Activated B cell treated with CpG ODN at 0.5 μM for 24 hours (primary cell): Measurements from ENCODE around the gene RASSF8. TPM values are rescaled to one million over a fixed set of nuclear protein-coding genes. Genes with fewer than 3 reads are reported as not detected.

Experiments used
- ATAC-seq: fragments of 200-7000 bp; cut with Tn5 transposase; one replicate; pipeline ENCODE4 v1.10.0; 2021; ENCODE audit warnings: low read depth, mild to moderate bottlenecking, moderate library complexity
- CTCF ChIA-PET: fragments of 350-600 bp; sonication (Branson Sonifier 250); formaldehyde crosslinking; loops from one replicate; lab custom pipeline; 2021; ENCODE audit warnings: antibody characterized with exemption; lab: Charles Lee
- POLR2A ChIA-PET: fragments of 350-600 bp; sonication (Branson Sonifier 250); formaldehyde crosslinking; loops from one replicate; lab custom pipeline; 2021; ENCODE audit warnings: antibody characterized with exemption; lab: Charles Lee
- DNase-seq: peaks from one replicate; pipeline ENCODE4 v3.0.0; 2022
- H3K27ac Mint-ChIP-seq: one replicate; pipeline ENCODE4 v1.8.0; 2020; ENCODE audit warnings: mixed read lengths
- H3K27me3 Mint-ChIP-seq: one replicate; pipeline ENCODE4 v1.8.0; 2021; ENCODE audit warnings: mixed read lengths
- H3K36me3 Mint-ChIP-seq: one replicate; pipeline ENCODE4 v1.8.0; 2021; ENCODE audit warnings: low read depth, mixed read lengths
- H3K4me1 Mint-ChIP-seq: one replicate; pipeline ENCODE4 v1.8.0; 2021; ENCODE audit warnings: mixed read lengths
- H3K4me3 Mint-ChIP-seq: one replicate; pipeline ENCODE4 v1.8.0; 2020; ENCODE audit warnings: mild to moderate bottlenecking, mixed read lengths
- H3K9me3 Mint-ChIP-seq: one replicate; pipeline ENCODE4 v1.8.0; 2020; ENCODE audit warnings: mixed read lengths
- intact Hi-C: fragments of 100-400 bp; cut with micrococcal nuclease; formaldehyde crosslinking; loops from one replicate; pipeline ENCODE4 v1.15.1; 2024
- total RNA-seq: library from RNA; stranded (reverse); gene quantifications from 2 replicates; pipeline ENCODE4 v1.2.3, GENCODE V29; 2022
- TF ChIP-seq, protein P1 (sequence below): fragments of 200-600 bp; IDR thresholded peaks from one replicate; pipeline ENCODE4 v1.8.0; 2022; ENCODE audit warnings: antibody characterized with exemption, mild to moderate bottlenecking

The RASSF8 gene
- total RNA-seq, 1 donor from 2014 or later = 0.58 TPM

DNA sequence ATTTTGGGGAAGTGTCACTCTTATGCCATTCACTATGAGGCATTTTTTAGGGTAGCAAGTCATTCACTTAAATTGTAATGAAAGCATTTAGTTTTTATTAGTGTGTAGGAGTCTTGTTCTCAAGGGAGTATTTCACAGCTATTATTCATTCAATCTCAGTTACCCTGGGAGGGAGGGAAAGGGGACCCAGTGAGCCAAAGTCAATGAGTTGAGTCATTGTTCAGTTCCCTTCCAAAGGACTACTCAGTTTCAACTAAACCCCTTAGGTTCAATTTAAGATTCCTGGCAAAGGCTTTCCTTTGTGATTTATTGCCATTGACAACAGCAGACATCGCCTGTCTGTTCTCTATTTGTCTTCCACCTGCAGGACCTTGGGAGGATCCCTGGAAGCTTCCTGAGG is 29.3 kb upstream of the RASSF8 start:
- no peak for ATAC-seq
- TF ChIP-seq, protein P1, sequence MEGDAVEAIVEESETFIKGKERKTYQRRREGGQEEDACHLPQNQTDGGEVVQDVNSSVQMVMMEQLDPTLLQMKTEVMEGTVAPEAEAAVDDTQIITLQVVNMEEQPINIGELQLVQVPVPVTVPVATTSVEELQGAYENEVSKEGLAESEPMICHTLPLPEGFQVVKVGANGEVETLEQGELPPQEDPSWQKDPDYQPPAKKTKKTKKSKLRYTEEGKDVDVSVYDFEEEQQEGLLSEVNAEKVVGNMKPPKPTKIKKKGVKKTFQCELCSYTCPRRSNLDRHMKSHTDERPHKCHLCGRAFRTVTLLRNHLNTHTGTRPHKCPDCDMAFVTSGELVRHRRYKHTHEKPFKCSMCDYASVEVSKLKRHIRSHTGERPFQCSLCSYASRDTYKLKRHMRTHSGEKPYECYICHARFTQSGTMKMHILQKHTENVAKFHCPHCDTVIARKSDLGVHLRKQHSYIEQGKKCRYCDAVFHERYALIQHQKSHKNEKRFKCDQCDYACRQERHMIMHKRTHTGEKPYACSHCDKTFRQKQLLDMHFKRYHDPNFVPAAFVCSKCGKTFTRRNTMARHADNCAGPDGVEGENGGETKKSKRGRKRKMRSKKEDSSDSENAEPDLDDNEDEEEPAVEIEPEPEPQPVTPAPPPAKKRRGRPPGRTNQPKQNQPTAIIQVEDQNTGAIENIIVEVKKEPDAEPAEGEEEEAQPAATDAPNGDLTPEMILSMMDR = no peak
- peaks cover 4% of the 10 kb centered on the region for H3K27me3 Mint-ChIP-seq

GRCh38 chr12:25932971-25933370 is 25.5 kb upstream of the RASSF8 start:
- Mint-ChIP-seq H3K27ac (no peak overlapping the region), H3K9me3 (no peaks in the 10 kb centered on the region), H3K4me3 (no peak overlapping the region), H3K36me3 (no peaks in the 10 kb centered on the region), H3K4me1 (peaks cover under 1% of the 10 kb centered on the region), H3K27me3 (peaks cover 4% of the 10 kb centered on the region)
- ATAC-seq = no peak
- TF ChIP-seq, protein P1 = no peak
- DNase-seq = no peak
- POLR2A ChIA-PET = no interaction called here
- intact Hi-C loops = no loop called here
- CTCF ChIA-PET = no interaction called here

More for the DNA sequence above, 29.3 kb upstream of the RASSF8 start:
- CTCF ChIA-PET = no interaction called here
- H3K4me3 Mint-ChIP-seq = no peak overlapping the region
- H3K9me3 Mint-ChIP-seq = no peaks in the 10 kb centered on the region
- H3K4me1 Mint-ChIP-seq = no peaks in the 10 kb centered on the region
- intact Hi-C loops = no loop called here
- H3K36me3 Mint-ChIP-seq = no peaks in the 10 kb centered on the region
- POLR2A ChIA-PET = no interaction called here
- no peak overlapping the region for H3K27ac Mint-ChIP-seq
- DNase-seq = no peak

- ChIA-PET CTCF (no interaction called here), POLR2A (no interaction called here)
- peaks cover 7% of the 10 kb centered on the region for H3K4me1 Mint-ChIP-seq
- intact Hi-C loops = no loop called here
- H3K4me3 Mint-ChIP-seq = no peak overlapping the region
- DNase-seq = no peak
- H3K27me3 Mint-ChIP-seq = no peaks in the 10 kb centered on the region
- ATAC-seq = no peak
- H3K9me3 Mint-ChIP-seq = no peaks in the 10 kb centered on the region
- TF ChIP-seq, protein P1 = no peak
- H3K36me3 Mint-ChIP-seq = no peaks in the 10 kb centered on the region
- no peak overlapping the region for H3K27ac Mint-ChIP-seq
These were observed 24.0 kb upstream of the RASSF8 start for GRCh38 chr12:25934456-25934855.

DNA sequence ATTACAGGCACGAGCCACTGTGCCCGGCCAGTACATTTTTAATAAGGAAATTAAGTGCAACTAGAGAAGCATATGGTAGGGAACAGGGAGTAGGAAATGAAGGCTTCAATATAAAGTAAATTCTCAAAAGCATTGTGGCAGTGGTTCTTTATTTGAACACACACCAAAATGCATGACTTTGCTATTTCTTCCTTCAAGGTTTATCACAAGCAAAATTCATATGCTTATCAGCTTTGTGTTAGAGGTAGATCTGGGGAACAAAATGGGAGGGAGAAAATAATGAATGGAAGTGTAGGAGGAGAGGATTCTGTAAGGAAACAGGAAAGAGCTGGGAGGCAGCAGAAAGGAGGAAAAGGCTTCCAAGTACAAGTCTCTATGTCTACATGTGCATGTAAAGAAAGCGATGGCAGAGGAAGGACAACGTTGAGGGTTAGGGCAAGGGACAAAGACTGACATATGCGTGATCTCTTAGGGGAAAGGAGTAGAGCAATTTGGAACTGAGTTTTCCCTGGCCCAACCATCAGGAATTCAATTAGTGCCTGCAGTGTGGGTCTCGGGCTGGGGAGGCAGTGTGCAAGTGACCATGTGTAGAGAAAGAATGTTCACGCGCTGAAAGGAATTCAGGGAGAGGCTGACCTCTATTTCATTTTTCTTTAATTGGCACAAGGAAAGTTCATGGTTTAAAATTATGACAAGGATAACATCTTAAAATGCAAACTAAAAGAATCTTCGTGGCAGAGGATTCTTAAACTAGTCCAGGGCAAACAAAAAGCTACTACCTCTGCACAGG is 22.9 kb upstream of the RASSF8 start:
- H3K9me3 Mint-ChIP-seq = no peaks in the 10 kb centered on the region
- TF ChIP-seq, protein P1 = no peak
- no peak for DNase-seq
- H3K4me3 Mint-ChIP-seq = no peak overlapping the region
- H3K27me3 Mint-ChIP-seq = no peaks in the 10 kb centered on the region
- H3K27ac Mint-ChIP-seq = no peak overlapping the region
- CTCF ChIA-PET = no interaction called here
- POLR2A ChIA-PET = no interaction called here
- H3K4me1 Mint-ChIP-seq = peaks cover 7% of the 10 kb centered on the region
- ATAC-seq = no peak
- intact Hi-C loops = no loop called here
- no peaks in the 10 kb centered on the region for H3K36me3 Mint-ChIP-seq

GRCh38 chr12:25937096-25937495 is 21.4 kb upstream of the RASSF8 start:
- CTCF ChIA-PET = no interaction called here
- TF ChIP-seq, protein P1 = no peak
- H3K27me3 Mint-ChIP-seq = no peaks in the 10 kb centered on the region
- H3K9me3 Mint-ChIP-seq = no peaks in the 10 kb centered on the region
- DNase-seq (no peak), ATAC-seq (no peak)
- intact Hi-C loops = no loop called here
- no peaks in the 10 kb centered on the region for H3K36me3 Mint-ChIP-seq
- H3K4me1 Mint-ChIP-seq = peaks cover 7% of the 10 kb centered on the region
- H3K4me3 Mint-ChIP-seq = no peak overlapping the region
- POLR2A ChIA-PET = no interaction called here
- no peak overlapping the region for H3K27ac Mint-ChIP-seq
